B cell (primary cell): ENCODE measurements around the gene NHS.

Source experiments
- CTCF ChIP-seq: fragments of 200-600 bp; IDR thresholded peaks from one replicate; pipeline ENCODE4 v1.8.0; 2022; ENCODE audit warnings: antibody characterized with exemption, mild to moderate bottlenecking
- EZH2 ChIP-seq: IDR thresholded peaks from 2 replicates; pipeline ENCODE4 v1.6.1; 2012; ENCODE audit warnings: borderline replicate concordance, low read depth, mild to moderate bottlenecking, moderate library complexity, low read length; ENCODE audit not compliant: insufficient read depth, poor library complexity, severe bottlenecking

DNA sequence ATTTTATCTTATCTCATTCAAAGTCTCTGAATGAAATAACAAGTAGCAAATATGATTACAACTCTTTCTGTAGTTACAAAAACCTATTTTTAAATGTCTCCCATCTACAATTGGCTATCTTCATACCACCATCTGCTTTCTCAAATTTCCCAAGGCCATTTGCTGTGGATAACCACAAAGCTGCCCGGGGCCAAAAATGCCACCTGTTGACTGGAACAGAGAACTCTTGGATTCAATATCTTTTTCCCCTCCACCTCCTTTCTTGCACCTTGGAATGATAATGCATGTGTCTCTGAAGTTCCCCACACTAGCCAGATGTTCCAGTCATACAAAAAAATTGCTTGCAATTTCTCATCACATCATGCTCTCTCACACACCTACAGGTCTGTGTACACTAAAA lies 269.0 kb downstream of the NHS start:
- no peak for TF ChIP-seq CTCF
- TF ChIP-seq EZH2, result no peak
